ENCODE measurements around the gene DLGAP1.

The DLGAP1 gene

DNA sequence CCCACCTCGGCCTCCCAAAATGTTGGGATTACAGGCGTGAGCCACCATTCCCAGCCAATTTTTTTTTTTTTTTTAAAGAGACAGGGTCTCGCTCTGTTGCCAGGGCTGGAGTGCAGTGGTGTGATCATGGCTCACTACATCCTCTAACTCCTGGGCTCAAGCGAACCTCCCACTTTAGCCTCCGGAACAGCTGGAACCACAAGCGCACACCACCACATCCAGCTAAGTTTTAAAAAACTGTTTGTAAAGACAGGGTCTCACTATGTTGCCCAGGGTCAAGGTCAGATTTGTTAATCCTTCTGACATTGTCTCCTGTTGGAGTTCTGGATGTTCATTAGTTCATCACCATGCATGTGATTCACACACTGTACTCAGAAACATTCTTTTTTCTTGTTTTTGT is 855.2 kb downstream of the DLGAP1 start:
- Histone ChIP-seq H3K4me2 (ENCODE audit: low read length) (no peak overlapping the region), H3K27me3 (ENCODE audit: insufficient read depth, low read length) (no peaks in the 10 kb centered on the region), H3K4me3 (ENCODE audit: low read depth, low read length, poor library complexity, severe bottlenecking) (no peak overlapping the region), H4K20me1 (ENCODE audit: insufficient read depth, low read length) (no peaks in the 10 kb centered on the region), H3K27ac (ENCODE audit: low read depth, low read length, poor library complexity, severe bottlenecking) (no peak overlapping the region), H3K9me3 (ENCODE audit: low read length) (no peaks in the 10 kb centered on the region), H2AFZ (ENCODE audit: low read length) (no peak overlapping the region), H3K9me2 (ENCODE audit: low read depth, low read length) (no peaks in the 10 kb centered on the region), H3K36me3 (ENCODE audit: insufficient read depth, low read length) (0 out of 2 replicates have a peak, but pooled peaks cover 5% of the 10 kb centered on the region), H3K4me1 (ENCODE audit: insufficient read depth, low read length, severe bottlenecking) (peaks cover 57% of the 10 kb centered on the region), H3F3A (ENCODE audit: insufficient read depth, low read length) (no peaks in the 10 kb centered on the region), H3K79me2 (ENCODE audit: insufficient read depth, low read length) (no peaks in the 10 kb centered on the region), H3K9ac (ENCODE audit: low read length) (no peak overlapping the region)
- TF ChIP-seq EZH2 (IDR thresholded peaks at IDR 0.05; ENCODE audit: borderline replicate concordance, low read length) = no peak

DNA sequence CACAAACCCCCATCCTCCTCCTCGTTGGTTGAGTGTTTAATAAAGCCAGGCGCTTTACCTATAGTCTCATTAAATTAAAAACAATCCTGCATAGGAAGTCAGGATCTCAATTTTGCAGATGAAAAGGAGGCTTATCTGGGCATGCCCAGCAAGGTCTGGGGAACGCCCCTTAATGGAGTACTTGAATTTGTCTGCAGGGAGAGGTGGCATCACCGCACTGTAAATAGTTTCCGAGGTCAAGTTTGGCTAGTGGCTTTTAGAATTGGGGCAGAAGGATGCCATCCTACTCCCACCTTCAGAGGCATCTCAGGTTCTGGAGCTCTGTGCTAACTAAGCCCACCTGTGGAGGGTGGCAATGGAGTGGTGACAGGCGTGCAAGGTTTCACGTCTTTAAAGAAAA is 855.9 kb downstream of the DLGAP1 start:
- H3K4me3 ChIP-seq (ENCODE audit: low read depth, low read length, poor library complexity, severe bottlenecking) = no peak overlapping the region
- no peaks in the 10 kb centered on the region for H3K9me2 ChIP-seq (ENCODE audit: low read depth, low read length)
- H3K79me2 ChIP-seq (ENCODE audit: insufficient read depth, low read length) = no peaks in the 10 kb centered on the region
- no peaks in the 10 kb centered on the region for H3K27me3 ChIP-seq (ENCODE audit: insufficient read depth, low read length)
- no peaks in the 10 kb centered on the region for H3F3A ChIP-seq (ENCODE audit: insufficient read depth, low read length)
- peak overlapping the region; percentile 17 for H3K27ac ChIP-seq (ENCODE audit: low read depth, low read length, poor library complexity, severe bottlenecking)
- H3K36me3 ChIP-seq (ENCODE audit: insufficient read depth, low read length) = 0 out of 2 replicates have a peak, but pooled peaks cover 5% of the 10 kb centered on the region
- TF ChIP-seq EZH2 (IDR thresholded peaks at IDR 0.05; ENCODE audit: borderline replicate concordance, low read length) = no peak
- TF ChIP-seq, protein P1, sequence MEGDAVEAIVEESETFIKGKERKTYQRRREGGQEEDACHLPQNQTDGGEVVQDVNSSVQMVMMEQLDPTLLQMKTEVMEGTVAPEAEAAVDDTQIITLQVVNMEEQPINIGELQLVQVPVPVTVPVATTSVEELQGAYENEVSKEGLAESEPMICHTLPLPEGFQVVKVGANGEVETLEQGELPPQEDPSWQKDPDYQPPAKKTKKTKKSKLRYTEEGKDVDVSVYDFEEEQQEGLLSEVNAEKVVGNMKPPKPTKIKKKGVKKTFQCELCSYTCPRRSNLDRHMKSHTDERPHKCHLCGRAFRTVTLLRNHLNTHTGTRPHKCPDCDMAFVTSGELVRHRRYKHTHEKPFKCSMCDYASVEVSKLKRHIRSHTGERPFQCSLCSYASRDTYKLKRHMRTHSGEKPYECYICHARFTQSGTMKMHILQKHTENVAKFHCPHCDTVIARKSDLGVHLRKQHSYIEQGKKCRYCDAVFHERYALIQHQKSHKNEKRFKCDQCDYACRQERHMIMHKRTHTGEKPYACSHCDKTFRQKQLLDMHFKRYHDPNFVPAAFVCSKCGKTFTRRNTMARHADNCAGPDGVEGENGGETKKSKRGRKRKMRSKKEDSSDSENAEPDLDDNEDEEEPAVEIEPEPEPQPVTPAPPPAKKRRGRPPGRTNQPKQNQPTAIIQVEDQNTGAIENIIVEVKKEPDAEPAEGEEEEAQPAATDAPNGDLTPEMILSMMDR (IDR thresholded peaks at IDR 0.05; ENCODE audit: low read length) = no peak
- H4K20me1 ChIP-seq (ENCODE audit: insufficient read depth, low read length) = no peaks in the 10 kb centered on the region
- no peak overlapping the region for H2AFZ ChIP-seq (ENCODE audit: low read length)
- H3K9ac ChIP-seq (ENCODE audit: low read length) = no peak overlapping the region
- peaks cover 55% of the 10 kb centered on the region for H3K4me1 ChIP-seq (ENCODE audit: insufficient read depth, low read length, severe bottlenecking)
- no peak overlapping the region for H3K4me2 ChIP-seq (ENCODE audit: low read length)
- no peaks in the 10 kb centered on the region for H3K9me3 ChIP-seq (ENCODE audit: low read length)

DNA sequence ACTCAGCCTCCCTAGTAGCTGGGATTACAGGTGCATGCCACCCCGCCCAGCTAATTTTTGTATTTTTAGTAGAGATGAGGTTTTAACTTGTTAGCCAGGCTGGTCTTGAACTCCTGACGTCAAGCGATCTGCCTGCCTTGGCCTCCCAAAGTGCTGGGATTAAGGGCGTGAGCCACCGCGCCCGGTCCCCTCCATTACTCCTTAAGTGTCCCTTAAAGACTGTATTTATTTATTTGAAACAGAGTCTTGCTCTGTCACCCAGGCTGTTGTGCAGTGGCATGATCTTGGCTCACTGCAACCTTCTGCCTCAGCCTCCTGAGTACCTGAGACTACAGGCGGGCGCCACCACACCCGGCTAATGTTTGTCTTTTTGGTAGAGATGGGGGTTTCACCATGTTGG is 856.5 kb downstream of the DLGAP1 start:
- H3K27ac ChIP-seq (ENCODE audit: low read depth, low read length, poor library complexity, severe bottlenecking) = peak overlapping the region; percentile 17
- no peaks in the 10 kb centered on the region for H4K20me1 ChIP-seq (ENCODE audit: insufficient read depth, low read length)
- 0 out of 2 replicates have a peak, but pooled peaks cover 5% of the 10 kb centered on the region for H3K36me3 ChIP-seq (ENCODE audit: insufficient read depth, low read length)
- H3K9ac ChIP-seq (ENCODE audit: low read length) = no peak overlapping the region
- no peak overlapping the region for H3K4me3 ChIP-seq (ENCODE audit: low read depth, low read length, poor library complexity, severe bottlenecking)
- no peak overlapping the region for H2AFZ ChIP-seq (ENCODE audit: low read length)
- no peaks in the 10 kb centered on the region for H3F3A ChIP-seq (ENCODE audit: insufficient read depth, low read length)
- TF ChIP-seq EZH2 (IDR thresholded peaks at IDR 0.05; ENCODE audit: borderline replicate concordance, low read length) = no peak
- TF ChIP-seq, protein P1 (IDR thresholded peaks at IDR 0.05; ENCODE audit: low read length) = no peak
- no peaks in the 10 kb centered on the region for H3K9me3 ChIP-seq (ENCODE audit: low read length)
- no peaks in the 10 kb centered on the region for H3K9me2 ChIP-seq (ENCODE audit: low read depth, low read length)
- H3K79me2 ChIP-seq (ENCODE audit: insufficient read depth, low read length) = no peaks in the 10 kb centered on the region
- H3K27me3 ChIP-seq (ENCODE audit: insufficient read depth, low read length) = no peaks in the 10 kb centered on the region
- peaks cover 52% of the 10 kb centered on the region for H3K4me1 ChIP-seq (ENCODE audit: insufficient read depth, low read length, severe bottlenecking)
- no peak overlapping the region for H3K4me2 ChIP-seq (ENCODE audit: low read length)

All from OCI-LY1 (cell line).